HCT116 (cell line): Measurements from ENCODE around the gene TPM3. TPM values are rescaled to one million over a fixed set of nuclear protein-coding genes. Genes with fewer than 3 reads are reported as not detected.

Experiments used
- ATAC-seq: fragments of 200-7000 bp; cut with Tn5 transposase; 2 replicates; pipeline ENCODE4 v1.9.1; 2020; ENCODE audit warnings: mild to moderate bottlenecking, moderate library complexity
- BruUV-seq: library from RNA; stranded (reverse); fragments of 400-500 nt; replicated peaks from 2 replicates; lab custom pipeline; 2021; lab: Mats Ljungman, UMichigan
- CTCF ChIA-PET: fragments of 300-600 bp; sonication (Branson Sonifier 250); formaldehyde crosslinking; loops from one replicate; lab custom pipeline; 2021; ENCODE audit warnings: antibody characterized with exemption; lab: Charles Lee
- POLR2A ChIA-PET: fragments of 300-600, 350-600 bp; sonication (Branson Sonifier 250); formaldehyde crosslinking; loops from one replicate; lab custom pipeline; 2021; ENCODE audit warnings: antibody characterized with exemption; lab: Charles Lee
- RAD21 ChIA-PET, 2 experiments: fragments of 300-600 bp; sonication (Branson Sonifier 250); formaldehyde crosslinking; loops; one replicate each; lab custom pipeline; 2023; ENCODE audit warnings: low total read pairs in 2 of 2; ENCODE audit not compliant: uncharacterized antibody in 2 of 2, unreplicated experiment in 2 of 2, low non-redundant PET in 1 of 2; lab: Charles Lee
- DNase-seq: peaks from one replicate; pipeline ENCODE4 v3.0.0-alpha.2; 2010; ENCODE audit warnings: low read depth, low spot score
- H2AFZ ChIP-seq: fragments of 200-600 bp; shearing (Covaris generic), sonication (generic); 2 replicates; pipeline ENCODE4 v1.6.1; 2017; ENCODE audit warnings: low read depth, mixed run types, mixed read lengths, antibody characterized with exemption, low read length; ENCODE audit not compliant: poor library complexity, severe bottlenecking
- H3K27ac ChIP-seq: 2 replicates; pipeline ENCODE4 v1.5.1; 2012; ENCODE audit warnings: low read depth, low read length
- H3K27me3 ChIP-seq: fragments of 200-600 bp; sonication (generic); 2 replicates; pipeline ENCODE4 v1.6.1; 2016; ENCODE audit warnings: mixed run types, low read length, mixed read lengths; ENCODE audit not compliant: insufficient read depth
- H3K36me3 ChIP-seq, 2 experiments: fragments of 200-500 bp in 1 of 2; fragments of 200-600 bp in 1 of 2; sonication (Bioruptor generic) in 1 of 2; sonication (generic) in 1 of 2; 2 replicates each; pipeline versions ENCODE4 v1.5.1 to v1.6.1; 2014 to 2016; ENCODE audit warnings: low read length in 2 of 2, inconsistent platforms in 1 of 2, mixed read lengths in 1 of 2, mixed run types in 1 of 2; ENCODE audit not compliant: insufficient read depth in 2 of 2, control insufficient read depth in 1 of 2
- H3K4me1 ChIP-seq, 2 experiments: fragments of 200-600 bp in 1 of 2; sonication (generic) in 1 of 2; 2 replicates each; pipeline versions ENCODE4 v1.5.1 to v1.6.1; 2012 to 2017; ENCODE audit warnings: low read length in 2 of 2, inconsistent platforms in 1 of 2, mild to moderate bottlenecking in 1 of 2, mixed read lengths in 1 of 2, mixed run types in 1 of 2, moderate library complexity in 1 of 2; ENCODE audit not compliant: insufficient read depth in 2 of 2, control insufficient read depth in 1 of 2
- H3K4me2 ChIP-seq: fragments of 200-600 bp; sonication (generic); 2 replicates; pipeline ENCODE4 v1.6.1; 2017; ENCODE audit warnings: mixed run types, low read length, mixed read lengths
- H3K4me3 ChIP-seq, 2 experiments: fragments of 200-600 bp in 1 of 2; sonication (generic) in 1 of 2; replicated peaks in 1 of 2; 2 replicates each; pipeline ENCODE4 v1.5.1; 2011 to 2016; ENCODE audit warnings: low read length in 2 of 2, control low read depth in 1 of 2, low read depth in 1 of 2, mild to moderate bottlenecking in 1 of 2, mixed read lengths in 1 of 2, mixed run types in 1 of 2
- H3K79me2 ChIP-seq: fragments of 200-600 bp; sonication (generic); 2 replicates; pipeline ENCODE4 v1.6.1; 2017; ENCODE audit warnings: mild to moderate bottlenecking, mixed run types, low read length, moderate library complexity, mixed read lengths; ENCODE audit not compliant: insufficient read depth
- H3K9ac ChIP-seq: fragments of 200-600 bp; sonication (generic); 2 replicates; pipeline ENCODE4 v1.6.1; 2016; ENCODE audit warnings: low read length, mixed read lengths
- H3K9me2 ChIP-seq: fragments of 200-600 bp; sonication (generic), shearing (Covaris generic); 2 replicates; pipeline ENCODE4 v1.6.1; 2017; ENCODE audit warnings: mixed run types, mild to moderate bottlenecking, moderate library complexity; ENCODE audit not compliant: insufficient read depth
- H3K9me3 ChIP-seq, 2 experiments: fragments of 200-500 bp in 1 of 2; fragments of 200-600 bp in 1 of 2; sonication (Bioruptor generic) in 1 of 2; sonication (generic) in 1 of 2; 2 replicates each; pipeline ENCODE4 v1.6.1; 2014 to 2017; ENCODE audit warnings: low read length in 2 of 2, mixed read lengths in 2 of 2, inconsistent platforms in 1 of 2, low read depth in 1 of 2, mild to moderate bottlenecking in 1 of 2, mixed run types in 1 of 2, moderate library complexity in 1 of 2; ENCODE audit not compliant: control insufficient read depth in 1 of 2, insufficient read depth in 1 of 2
- H4K20me1 ChIP-seq: fragments of 200-600 bp; sonication (generic), shearing (Covaris generic); 2 replicates; pipeline ENCODE4 v1.6.1; 2017; ENCODE audit warnings: mixed run types, mild to moderate bottlenecking, moderate library complexity; ENCODE audit not compliant: insufficient read depth
- CEBPB ChIP-seq: IDR thresholded peaks from 2 replicates; pipeline ENCODE4 v1.6.1; 2012; ENCODE audit warnings: low read depth
- EGR1 ChIP-seq: IDR thresholded peaks from 2 replicates; pipeline ENCODE4 v1.6.1; 2012; ENCODE audit warnings: low read depth
- ELF1 ChIP-seq: IDR thresholded peaks from 2 replicates; pipeline ENCODE4 v1.6.1; 2012; ENCODE audit warnings: low read depth, borderline replicate concordance
- POLR2A ChIP-seq: IDR thresholded peaks from 2 replicates; pipeline ENCODE4 v1.7.0; 2011; ENCODE audit warnings: borderline replicate concordance; ENCODE audit not compliant: insufficient read depth, insufficient read length; ENCODE audit errors: extremely low read depth
- RAD21 ChIP-seq: IDR thresholded peaks from 2 replicates; pipeline ENCODE4 v1.6.1; 2012; ENCODE audit warnings: low read depth, mild to moderate bottlenecking
- SIN3A ChIP-seq: IDR thresholded peaks from 2 replicates; pipeline ENCODE4 v1.6.1; 2012; ENCODE audit warnings: low read depth
- SRF ChIP-seq: IDR thresholded peaks from 2 replicates; pipeline ENCODE4 v1.6.1; 2012; ENCODE audit warnings: low read depth
- YY1 ChIP-seq: IDR thresholded peaks from 2 replicates; pipeline ENCODE4 v1.6.1; 2011; ENCODE audit warnings: low read length, low read depth, moderate library complexity, mild to moderate bottlenecking; ENCODE audit not compliant: insufficient replicate concordance; ENCODE audit errors: extremely low read depth
- ZFX ChIP-seq: fragments of 450-650 bp; IDR thresholded peaks from 2 replicates; pipeline ENCODE4 v1.6.1; 2017
- intact Hi-C: fragments of 100-400 bp; cut with micrococcal nuclease; formaldehyde crosslinking; loops from 2 replicates; pipeline ENCODE4 v1.10.0; 2022
- total RNA-seq: library from RNA; stranded (reverse); gene quantifications from one replicate; pipeline ENCODE4 v1.2.1, GENCODE V29; 2021; ENCODE audit not compliant: unreplicated experiment
- TF ChIP-seq, protein P1 (sequence below), 3 experiments: fragments of 200-600 bp in 1 of 3; sonication (generic) in 1 of 3; IDR thresholded peaks in 2 of 3; conservative IDR thresholded peaks in 1 of 3; 2 replicates each; pipeline ENCODE4 v1.5.1; 2012 to 2017; ENCODE audit warnings: low read depth in 2 of 3, low read length in 2 of 3, antibody characterized with exemption in 1 of 3, borderline replicate concordance in 1 of 3, control low read depth in 1 of 3, mild to moderate bottlenecking in 1 of 3, mixed read lengths in 1 of 3, mixed run types in 1 of 3, moderate library complexity in 1 of 3; ENCODE audit not compliant: insufficient read depth in 1 of 3

TPM3 gene
- total RNA-seq, 1 experiment from 2014 or later = 457 TPM

DNA sequence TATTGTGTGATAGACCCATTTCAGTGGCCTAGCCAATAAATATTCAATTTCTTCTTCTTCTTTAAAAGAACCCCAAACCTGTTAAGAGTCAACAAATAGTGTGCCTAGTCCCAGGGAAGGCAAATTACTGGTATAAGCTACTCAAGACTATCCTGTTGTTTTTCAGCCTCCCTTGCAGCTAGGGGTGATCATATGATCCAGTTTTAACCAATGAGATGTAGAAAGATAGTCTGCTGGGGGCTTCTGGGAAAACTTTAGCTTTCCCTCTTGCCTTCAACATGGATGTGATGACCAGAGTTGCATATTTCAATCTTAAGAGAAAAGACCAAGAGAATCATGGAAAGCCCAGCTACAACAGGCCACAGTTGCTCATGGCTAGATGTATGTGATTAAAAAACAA lies 32.3 kb downstream of the TPM3 start (continued):
- TF ChIP-seq ELF1 (no peak), EGR1 (no peak), CEBPB (no peak), SIN3A (no peak)
- TF ChIP-seq, all 23 proteins: peak for 0

DNA sequence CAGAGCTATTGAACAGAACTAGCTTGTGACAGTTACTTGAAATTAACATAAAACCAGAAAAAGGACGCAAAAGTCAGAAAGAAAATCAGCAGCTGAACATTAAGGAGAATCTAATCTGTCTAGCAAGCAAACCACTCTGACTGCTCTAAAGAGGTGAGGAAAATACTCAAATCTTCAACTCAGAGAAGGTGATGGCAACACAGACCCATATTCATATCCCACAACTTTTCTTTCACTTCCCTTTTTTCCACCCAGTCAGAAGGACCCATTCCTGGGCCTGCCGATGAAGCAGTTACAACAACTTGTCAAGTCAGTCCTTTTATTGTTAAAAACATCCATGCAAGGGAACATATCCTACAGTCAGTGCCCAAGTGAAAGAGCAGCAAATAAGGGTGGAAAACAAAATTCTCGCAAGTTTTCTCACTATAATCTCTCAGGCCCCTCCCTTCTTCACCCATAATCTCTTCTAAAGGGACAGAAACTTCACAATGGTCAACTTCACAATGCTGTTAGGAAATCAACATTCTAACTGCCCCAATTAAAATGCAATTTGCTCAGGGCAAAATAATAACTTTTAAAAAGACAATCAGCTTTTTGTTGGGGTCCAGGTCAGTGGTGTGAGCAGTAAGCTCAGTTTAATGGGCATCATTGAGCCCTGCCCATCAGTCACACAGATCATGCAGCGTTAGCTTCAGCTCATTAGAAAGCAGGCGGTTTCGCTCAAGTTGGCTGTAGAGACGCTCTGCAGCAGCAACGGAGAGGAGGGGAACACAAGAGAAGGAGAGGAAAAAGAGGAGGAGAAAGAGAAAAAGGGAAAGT lies 33.4 kb downstream of the TPM3 start:
- POLR2A ChIA-PET = no interaction called here
- H3K27me3 ChIP-seq = no peaks in the 10 kb centered on the region
- peaks cover 34 to 58% of the 10 kb centered on the region in 2 experiments for H3K36me3 ChIP-seq
- H3K27ac ChIP-seq = no peak overlapping the region
- H2AFZ ChIP-seq = no peak overlapping the region
- H3K4me3 ChIP-seq = no peak overlapping the region
- DNase-seq (no peak), ATAC-seq (no peak)
- RAD21 ChIA-PET = no interaction called here
- no peaks in the 10 kb centered on the region for H4K20me1 ChIP-seq
- no peak for TF ChIP-seq POLR2A
- TF ChIP-seq YY1 = no peak
- TF ChIP-seq ZFX = no peak
- TF ChIP-seq RAD21 = no peak
- TF ChIP-seq, protein P1, sequence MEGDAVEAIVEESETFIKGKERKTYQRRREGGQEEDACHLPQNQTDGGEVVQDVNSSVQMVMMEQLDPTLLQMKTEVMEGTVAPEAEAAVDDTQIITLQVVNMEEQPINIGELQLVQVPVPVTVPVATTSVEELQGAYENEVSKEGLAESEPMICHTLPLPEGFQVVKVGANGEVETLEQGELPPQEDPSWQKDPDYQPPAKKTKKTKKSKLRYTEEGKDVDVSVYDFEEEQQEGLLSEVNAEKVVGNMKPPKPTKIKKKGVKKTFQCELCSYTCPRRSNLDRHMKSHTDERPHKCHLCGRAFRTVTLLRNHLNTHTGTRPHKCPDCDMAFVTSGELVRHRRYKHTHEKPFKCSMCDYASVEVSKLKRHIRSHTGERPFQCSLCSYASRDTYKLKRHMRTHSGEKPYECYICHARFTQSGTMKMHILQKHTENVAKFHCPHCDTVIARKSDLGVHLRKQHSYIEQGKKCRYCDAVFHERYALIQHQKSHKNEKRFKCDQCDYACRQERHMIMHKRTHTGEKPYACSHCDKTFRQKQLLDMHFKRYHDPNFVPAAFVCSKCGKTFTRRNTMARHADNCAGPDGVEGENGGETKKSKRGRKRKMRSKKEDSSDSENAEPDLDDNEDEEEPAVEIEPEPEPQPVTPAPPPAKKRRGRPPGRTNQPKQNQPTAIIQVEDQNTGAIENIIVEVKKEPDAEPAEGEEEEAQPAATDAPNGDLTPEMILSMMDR (IDR thresholded peaks at IDR 0.05 in 2 of 3, conservative IDR thresholded peaks at IDR 0.05 in 1 of 3; ENCODE audit: borderline replicate concordance in 1 of 3, insufficient read depth in 1 of 3, low read depth in 2 of 3, low read length in 2 of 3) = no peak
- no peak for TF ChIP-seq SRF
- peaks cover 50% of the 10 kb centered on the region for H3K79me2 ChIP-seq
- H3K9me2 ChIP-seq = no peaks in the 10 kb centered on the region
- H3K4me1 ChIP-seq = no peaks in the 10 kb centered on the region
- H3K9ac ChIP-seq = no peak overlapping the region
- no peaks in the 10 kb centered on the region for H3K9me3 ChIP-seq
- intact Hi-C loops = no loop called here
- no TSS peak for BruUV-seq
- CTCF ChIA-PET = no interaction called here
- no peak overlapping the region for H3K4me2 ChIP-seq
